ENCODE results near the gene FGFR4.

DNA sequence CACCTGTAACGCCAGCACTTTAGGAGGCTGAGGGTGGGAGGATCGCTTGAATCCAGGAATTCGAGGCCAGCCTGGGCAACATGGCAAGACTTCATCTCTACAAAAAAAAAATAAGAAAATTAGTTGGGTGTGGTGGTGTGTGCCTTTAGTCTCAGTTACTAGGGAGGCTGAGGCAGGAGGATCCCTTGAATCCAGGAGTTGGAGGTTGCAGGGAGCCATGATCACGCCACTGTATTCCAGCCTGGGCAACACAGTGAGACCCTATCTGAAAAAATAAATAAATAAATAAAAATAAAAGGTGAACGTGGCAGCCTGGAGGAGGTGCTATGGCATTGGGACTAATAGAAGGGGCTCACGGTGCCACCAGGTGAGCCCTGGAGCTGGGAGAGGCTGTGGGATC is 7.1 kb downstream of the FGFR4 start:
- TF ChIP-seq POLR2AphosphoS5 (IDR thresholded peaks at IDR 0.05; ENCODE audit: low read depth, low read length) (no peak), TEAD4 (IDR thresholded peaks at IDR 0.05; ENCODE audit: low read depth, low read length) (no peak), TBP (IDR thresholded peaks at IDR 0.05; ENCODE audit: low read depth, low read length) (no peak), EZH2 (IDR thresholded peaks at IDR 0.05; ENCODE audit: low read depth, low read length, severe bottlenecking) (no peak), POLR2A (IDR thresholded peaks at IDR 0.05; ENCODE audit: control extremely low read depth in 1 of 2, low read depth in 2 of 2, low read length in 2 of 2) (no peak), TCF12 (IDR thresholded peaks at IDR 0.05; ENCODE audit: low read depth, low read length) (no peak), MAX (IDR thresholded peaks at IDR 0.05) (no peak)
- TF ChIP-seq, protein P1, sequence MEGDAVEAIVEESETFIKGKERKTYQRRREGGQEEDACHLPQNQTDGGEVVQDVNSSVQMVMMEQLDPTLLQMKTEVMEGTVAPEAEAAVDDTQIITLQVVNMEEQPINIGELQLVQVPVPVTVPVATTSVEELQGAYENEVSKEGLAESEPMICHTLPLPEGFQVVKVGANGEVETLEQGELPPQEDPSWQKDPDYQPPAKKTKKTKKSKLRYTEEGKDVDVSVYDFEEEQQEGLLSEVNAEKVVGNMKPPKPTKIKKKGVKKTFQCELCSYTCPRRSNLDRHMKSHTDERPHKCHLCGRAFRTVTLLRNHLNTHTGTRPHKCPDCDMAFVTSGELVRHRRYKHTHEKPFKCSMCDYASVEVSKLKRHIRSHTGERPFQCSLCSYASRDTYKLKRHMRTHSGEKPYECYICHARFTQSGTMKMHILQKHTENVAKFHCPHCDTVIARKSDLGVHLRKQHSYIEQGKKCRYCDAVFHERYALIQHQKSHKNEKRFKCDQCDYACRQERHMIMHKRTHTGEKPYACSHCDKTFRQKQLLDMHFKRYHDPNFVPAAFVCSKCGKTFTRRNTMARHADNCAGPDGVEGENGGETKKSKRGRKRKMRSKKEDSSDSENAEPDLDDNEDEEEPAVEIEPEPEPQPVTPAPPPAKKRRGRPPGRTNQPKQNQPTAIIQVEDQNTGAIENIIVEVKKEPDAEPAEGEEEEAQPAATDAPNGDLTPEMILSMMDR (IDR thresholded peaks at IDR 0.05; ENCODE audit: control extremely low read depth in 1 of 3, insufficient read depth in 1 of 3, low read depth in 1 of 3, low read length in 3 of 3): no peak
